Neural progenitor cell (in vitro differentiated cells): ENCODE data around the gene ELAC2.

Experiments used
- CTCF ChIP-seq: fragments of 200-600 bp; sonication (generic); IDR thresholded peaks from 2 replicates; pipeline ENCODE4 v1.5.1; 2017; ENCODE audit warnings: antibody characterized with exemption, mild to moderate bottlenecking
- EZH2 ChIP-seq: fragments of 200-600 bp; sonication (generic); IDR thresholded peaks from 2 replicates; pipeline ENCODE4 v1.6.1; 2017; ENCODE audit warnings: antibody characterized with exemption, mild to moderate bottlenecking, moderate library complexity
- EZH2phosphoT487 ChIP-seq: fragments of 200-600 bp; sonication (generic); IDR thresholded peaks from 2 replicates; pipeline ENCODE4 v1.6.1; 2017; ENCODE audit warnings: antibody characterized with exemption

- TF ChIP-seq CTCF, result no peak
- no peak for TF ChIP-seq EZH2
- no peak for TF ChIP-seq EZH2phosphoT487
These were observed 15.7 kb downstream of the ELAC2 start for GRCh38 chr17:13001991-13002615.
